Adrenal gland (tissue), 5 donors: ENCODE measurements around the gene PPP2CA.
"Not testable (repeated sequence)": the region's sequence is repeated elsewhere in the genome, so short reads cannot be mapped to it uniquely, and the experiment has no call there.

ENCODE experiments used
- CTCF ChIP-seq, 6 experiments: fragments of 450-650 bp in 4 of 6; fragments of 200-600 bp in 2 of 6; sonication (generic) in 1 of 6; IDR thresholded peaks; 1 replicate in 5 of 6; 2 replicates in 1 of 6; pipeline versions ENCODE4 v1.5.1 to v1.8.0; 2016 to 2021; ENCODE audit warnings: antibody characterized with exemption in 6 of 6, mild to moderate bottlenecking in 2 of 6, moderate library complexity in 1 of 6
- POLR2A ChIP-seq, 2 donors: fragments of 450-650 bp; IDR thresholded peaks; one replicate each; pipeline ENCODE4 v1.6.1; 2017; ENCODE audit warnings: antibody characterized with exemption in 2 of 2, mild to moderate bottlenecking in 2 of 2, moderate library complexity in 1 of 2
- donor health status: DM: no; HTN: no; CAD: no.

- not testable (repeated sequence) for TF ChIP-seq CTCF, POLR2A (IDR thresholded peaks at IDR 0.05)
Measured at GRCh38 chr5:134253368-134254153, 27.7 kb upstream of the PPP2CA start.
